ENCODE measurements around the gene WDR45B. TPM values are rescaled to one million over a fixed set of nuclear protein-coding genes. Genes with fewer than 3 reads are reported as not detected.

The WDR45B gene
- total RNA-seq, 1 experiment from 2014 or later, result 110 TPM

DNA sequence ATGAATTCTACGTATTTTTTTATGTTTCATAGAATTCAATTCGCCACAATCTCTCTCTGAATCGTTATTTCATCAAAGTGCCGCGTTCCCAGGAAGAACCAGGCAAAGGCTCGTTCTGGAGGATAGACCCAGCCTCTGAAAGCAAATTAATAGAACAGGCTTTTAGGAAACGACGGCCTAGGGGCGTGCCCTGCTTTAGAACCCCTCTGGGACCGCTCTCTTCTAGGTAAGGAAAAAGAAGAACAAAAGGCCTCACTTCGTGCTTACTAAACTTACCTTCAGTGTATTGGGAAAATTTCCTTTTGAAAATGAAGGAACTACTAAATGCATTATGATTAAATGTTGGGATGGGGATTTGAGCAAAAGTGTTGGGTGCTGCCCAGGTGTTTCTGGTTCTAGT lies 65.5 kb downstream of the WDR45B start:
- no peaks in the 10 kb centered on the region for H3K79me1 ChIP-seq (ENCODE audit: insufficient read depth, low read depth, low read length, poor library complexity, severe bottlenecking)
- no peaks in the 10 kb centered on the region for H3K23me2 ChIP-seq (ENCODE audit: insufficient read length, low read depth, low read length, poor library complexity, severe bottlenecking)
- no peak overlapping the region for H2AFZ ChIP-seq (ENCODE audit: low read length)
- no peak overlapping the region for H2BK15ac ChIP-seq (ENCODE audit: low read depth, low read length)
- H3K9ac ChIP-seq (ENCODE audit: extremely low read depth, insufficient read length, low read length), result no peak overlapping the region
- Mint-ChIP-seq H3K27me3 (ENCODE audit: low read depth) (no peaks in the 10 kb centered on the region), H3K27ac (peak overlapping the region in 1 of 3 experiments; percentile 62; a peak in 3 of 7 replicates), H3K4me1 (no peaks in the 10 kb centered on the region), H3K36me3 (ENCODE audit: insufficient read depth in 1 of 3, low read depth in 3 of 3) (peaks cover 33 to 67% (median 66%) of the 10 kb centered on the region in 3 experiments), H3K4me3 (no peak overlapping the region), H3K9me3 (peaks cover 0 to 2% of the 10 kb centered on the region in 2 experiments; a peak in 1 of 5 replicates)
- no peak overlapping the region for H2AK5ac ChIP-seq (ENCODE audit: insufficient read length, low read length)
- H3K23ac ChIP-seq (ENCODE audit: insufficient read length, low read depth, low read length), result no peak overlapping the region
- no peak overlapping the region for H2BK120ac ChIP-seq (ENCODE audit: low read depth, low read length, poor library complexity, severe bottlenecking)
- H3K4me2 ChIP-seq (ENCODE audit: insufficient read depth, insufficient read length, low read length), result no peak overlapping the region
- H4K20me1 ChIP-seq (ENCODE audit: control insufficient read depth, insufficient read depth, insufficient read length), result peaks cover 2% of the 10 kb centered on the region
- no peak overlapping the region for H4K91ac ChIP-seq (ENCODE audit: insufficient read length, low read depth, low read length)
- H3K4ac ChIP-seq (ENCODE audit: low read depth, low read length), result no peak overlapping the region
- no peak overlapping the region for H3K14ac ChIP-seq (ENCODE audit: insufficient read depth, low read length)
- no peak overlapping the region for H3K56ac ChIP-seq (ENCODE audit: insufficient read length, low read depth, low read length)
- H3K18ac ChIP-seq (ENCODE audit: insufficient read length, low read depth, low read length), result no peak overlapping the region
- DNase-seq, result no peak
- H3K27ac ChIP-seq (ENCODE audit: insufficient read length, low read depth, low read length), result no peak overlapping the region
- TF ChIP-seq, protein P1, sequence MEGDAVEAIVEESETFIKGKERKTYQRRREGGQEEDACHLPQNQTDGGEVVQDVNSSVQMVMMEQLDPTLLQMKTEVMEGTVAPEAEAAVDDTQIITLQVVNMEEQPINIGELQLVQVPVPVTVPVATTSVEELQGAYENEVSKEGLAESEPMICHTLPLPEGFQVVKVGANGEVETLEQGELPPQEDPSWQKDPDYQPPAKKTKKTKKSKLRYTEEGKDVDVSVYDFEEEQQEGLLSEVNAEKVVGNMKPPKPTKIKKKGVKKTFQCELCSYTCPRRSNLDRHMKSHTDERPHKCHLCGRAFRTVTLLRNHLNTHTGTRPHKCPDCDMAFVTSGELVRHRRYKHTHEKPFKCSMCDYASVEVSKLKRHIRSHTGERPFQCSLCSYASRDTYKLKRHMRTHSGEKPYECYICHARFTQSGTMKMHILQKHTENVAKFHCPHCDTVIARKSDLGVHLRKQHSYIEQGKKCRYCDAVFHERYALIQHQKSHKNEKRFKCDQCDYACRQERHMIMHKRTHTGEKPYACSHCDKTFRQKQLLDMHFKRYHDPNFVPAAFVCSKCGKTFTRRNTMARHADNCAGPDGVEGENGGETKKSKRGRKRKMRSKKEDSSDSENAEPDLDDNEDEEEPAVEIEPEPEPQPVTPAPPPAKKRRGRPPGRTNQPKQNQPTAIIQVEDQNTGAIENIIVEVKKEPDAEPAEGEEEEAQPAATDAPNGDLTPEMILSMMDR (conservative IDR thresholded peaks at IDR 0.05), result no peak
- H2BK20ac ChIP-seq (ENCODE audit: low read depth, low read length, poor library complexity, severe bottlenecking), result no peak overlapping the region
- H3K27me3 ChIP-seq (ENCODE audit: insufficient read depth, low read length), result no peaks in the 10 kb centered on the region
- H3K9me3 ChIP-seq (ENCODE audit: control insufficient read depth, low read depth, low read length), result no peaks in the 10 kb centered on the region
- no peak overlapping the region for H2BK5ac ChIP-seq (ENCODE audit: insufficient read length, low read length)
- no peak overlapping the region for H4K5ac ChIP-seq (ENCODE audit: insufficient read length, low read depth, low read length)
- peaks cover 4% of the 10 kb centered on the region; the same call in 1 of the 2 replicates for H3K79me2 ChIP-seq (ENCODE audit: insufficient read depth, low read length)
- no peak overlapping the region for H2BK12ac ChIP-seq (ENCODE audit: insufficient read length, low read depth, low read length)
- H4K8ac ChIP-seq (replicated peaks; ENCODE audit: insufficient read length, low read depth, low read length), result no peak overlapping the region
- H3K4me1 ChIP-seq (ENCODE audit: insufficient read depth, low read length), result no peaks in the 10 kb centered on the region
- WGBS (ENCODE audit: extremely low coverage, insufficient read length, low lambda C conversion rate), result no CpG with 5 or more reads among the region's 11 CpGs
- no peak overlapping the region for H3T11ph ChIP-seq (ENCODE audit: low read length)
